AG20443 (cell line): ENCODE measurements around the gene CSNK1E.

Experiments
- DNase-seq: peaks from one replicate; pipeline ENCODE4 v3.0.0; 2012; ENCODE audit warnings: low spot score, mixed read lengths

Gene CSNK1E

GRCh38 chr22:38327805-38328204 is 10.6 kb upstream of the CSNK1E start:
- peak; percentile 61 for DNase-seq

- DNase-seq, result no peak
These were observed 10.2 kb upstream of the CSNK1E start for GRCh38 chr22:38327396-38327795.

- DNase-seq, result no peak
These were observed 8.4 kb upstream of the CSNK1E start for GRCh38 chr22:38325587-38325986.

- no peak for DNase-seq
These were observed 3.6 kb upstream of the CSNK1E start for GRCh38 chr22:38320605-38321402.

GRCh38 chr22:38318792-38319773 is 1.9 kb upstream of the CSNK1E start:
- no peak for DNase-seq

GRCh38 chr22:38317995-38318715 is 922 bp upstream of the CSNK1E start:
- peak; percentile 95 for DNase-seq

GRCh38 chr22:38316364-38317121 is 690 bp downstream of the CSNK1E start:
- peak; percentile 81 for DNase-seq

- DNase-seq, result no peak
These were observed 1.3 kb downstream of the CSNK1E start for GRCh38 chr22:38315823-38316363.

GRCh38 chr22:38314933-38315822 is 2.1 kb downstream of the CSNK1E start:
- DNase-seq, result no peak

GRCh38 chr22:38314051-38314932 is 2.9 kb downstream of the CSNK1E start:
- no peak for DNase-seq

GRCh38 chr22:38313384-38313955 is 3.8 kb downstream of the CSNK1E start:
- peak; percentile 77 for DNase-seq

GRCh38 chr22:38312261-38312800 is 4.9 kb downstream of the CSNK1E start:
- DNase-seq, result no peak

- DNase-seq, result no peak
These were observed 6.0 kb downstream of the CSNK1E start for GRCh38 chr22:38311323-38311620.

- DNase-seq, result peak; percentile 44
These were observed 6.5 kb downstream of the CSNK1E start for GRCh38 chr22:38310518-38311322.

- DNase-seq, result peak; percentile 52
These were observed 7.4 kb downstream of the CSNK1E start for GRCh38 chr22:38309614-38310517.

- DNase-seq, result no peak
These were observed 8.3 kb downstream of the CSNK1E start for GRCh38 chr22:38308791-38309498.
